GM18505 (cell line): ENCODE data around the gene LMOD1.
"Not testable (repeated sequence)": the region's sequence is repeated elsewhere in the genome, so short reads cannot be mapped to it uniquely, and the experiment has no call there.

Source experiments
- ATAC-seq: cut with Tn5 transposase; IDR thresholded peaks from one replicate; pipeline ENCODE4 v1.9.1; 2021; ENCODE audit not compliant: unreplicated experiment
- POLR2A ChIP-seq: IDR thresholded peaks from 4 replicates; pipeline ENCODE4 v1.6.1; 2011; ENCODE audit warnings: borderline replicate concordance; ENCODE audit not compliant: insufficient read depth, insufficient read length; ENCODE audit errors: extremely low read depth

The LMOD1 gene

GRCh38 chr1:201916649-201917249, 29.6 kb downstream of the LMOD1 start:
- no peak for TF ChIP-seq POLR2A
- no peak for ATAC-seq

DNA sequence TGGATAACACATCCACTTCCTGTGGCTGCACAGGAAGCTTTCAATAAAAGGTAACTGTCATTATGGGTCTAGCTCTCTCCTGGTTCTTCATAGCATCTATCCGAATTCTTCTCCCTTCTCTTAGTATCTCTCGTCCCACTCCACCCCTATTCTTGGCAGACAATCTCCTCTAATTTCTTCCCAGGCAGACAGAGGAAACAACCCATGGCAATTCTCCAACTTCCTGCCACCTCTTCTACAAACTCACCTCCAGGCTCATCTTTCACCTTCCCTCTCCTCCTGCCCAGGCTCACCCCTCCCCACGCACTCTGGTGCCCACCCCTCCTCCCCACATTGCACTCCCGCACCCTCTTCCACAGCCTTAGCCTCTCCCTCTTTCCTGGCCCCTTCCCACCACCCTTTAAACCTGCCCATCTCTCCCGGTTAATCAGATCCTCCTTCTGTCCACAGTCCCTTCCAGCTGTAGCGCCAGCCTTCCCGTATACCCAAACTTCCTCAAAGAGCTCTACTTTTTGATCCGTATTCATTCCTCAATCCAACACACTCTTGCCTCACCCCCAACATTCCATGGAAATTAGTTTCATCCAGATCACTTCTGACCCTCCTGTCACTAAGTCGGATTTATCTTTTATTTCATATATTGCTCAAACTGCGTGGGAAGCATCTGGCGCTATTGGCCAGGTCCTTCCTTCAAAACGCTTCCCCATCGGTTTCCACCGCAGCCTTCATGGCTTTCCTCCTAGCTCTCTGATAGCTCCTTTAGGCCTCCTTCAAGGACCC, 31.7 kb downstream of the LMOD1 start:
- TF ChIP-seq POLR2A: no peak
- ATAC-seq: no peak

DNA sequence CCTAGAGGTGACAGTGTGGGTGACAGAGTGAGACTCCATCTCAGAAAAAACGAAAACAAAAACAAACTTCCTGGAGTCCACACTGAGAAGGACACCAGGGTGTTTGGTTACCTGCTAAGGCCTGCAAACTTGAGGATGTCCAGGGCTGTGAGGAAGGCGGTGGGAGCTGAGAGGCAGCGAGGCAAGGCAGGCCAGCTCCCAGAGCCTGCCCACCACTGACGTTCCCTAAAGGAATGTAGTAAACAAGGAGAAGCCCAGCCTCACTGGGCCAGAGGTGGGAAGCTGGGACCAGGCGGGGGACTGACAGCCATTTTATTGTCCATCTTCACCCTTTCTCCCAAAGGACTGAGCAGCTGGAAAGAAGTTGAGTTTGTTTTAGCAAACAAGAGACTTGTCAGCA, 33.5 kb downstream of the LMOD1 start:
- ATAC-seq: no peak

GRCh38 chr1:201911826-201912571, 34.3 kb downstream of the LMOD1 start:
- ATAC-seq: no peak
- TF ChIP-seq POLR2A: no peak

More for the DNA sequence above, 33.5 kb downstream of the LMOD1 start:
- no peak for TF ChIP-seq POLR2A

GRCh38 chr1:201907621-201908020, 38.7 kb downstream of the LMOD1 start:
- ATAC-seq: no peak
- no peak for TF ChIP-seq POLR2A

DNA sequence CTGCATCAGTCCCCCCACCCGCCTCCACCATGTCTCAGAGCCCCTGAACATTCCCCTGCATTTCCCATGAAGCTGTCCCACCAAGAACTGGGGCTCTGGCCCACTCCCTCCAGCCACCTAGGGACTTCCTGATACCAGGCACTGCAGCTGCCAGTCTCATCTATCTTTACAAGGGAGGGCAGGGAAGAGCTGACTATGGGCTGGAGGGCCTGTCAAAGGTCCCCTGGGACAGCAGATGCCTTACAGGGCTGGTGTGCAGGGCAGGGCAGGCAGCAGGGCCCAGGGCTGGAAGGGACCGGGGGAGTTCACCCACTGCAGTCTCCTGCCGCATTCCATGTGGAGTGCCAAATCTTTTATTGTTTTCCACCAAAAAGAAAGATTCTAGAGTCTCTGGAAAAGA, 40.0 kb downstream of the LMOD1 start:
- no peak for TF ChIP-seq POLR2A
- ATAC-seq: no peak

GRCh38 chr1:201905234-201905890, 41.0 kb downstream of the LMOD1 start:
- no peak for TF ChIP-seq POLR2A
- ATAC-seq: no peak

GRCh38 chr1:201904579-201904978, 41.8 kb downstream of the LMOD1 start:
- TF ChIP-seq POLR2A: no peak
- no peak for ATAC-seq

GRCh38 chr1:201903135-201903534, 43.2 kb downstream of the LMOD1 start:
- ATAC-seq: no peak
- TF ChIP-seq POLR2A: no peak

- TF ChIP-seq POLR2A: no peak
- ATAC-seq: no peak
Measured at GRCh38 chr1:201902198-201902597, 44.1 kb downstream of the LMOD1 start.

DNA sequence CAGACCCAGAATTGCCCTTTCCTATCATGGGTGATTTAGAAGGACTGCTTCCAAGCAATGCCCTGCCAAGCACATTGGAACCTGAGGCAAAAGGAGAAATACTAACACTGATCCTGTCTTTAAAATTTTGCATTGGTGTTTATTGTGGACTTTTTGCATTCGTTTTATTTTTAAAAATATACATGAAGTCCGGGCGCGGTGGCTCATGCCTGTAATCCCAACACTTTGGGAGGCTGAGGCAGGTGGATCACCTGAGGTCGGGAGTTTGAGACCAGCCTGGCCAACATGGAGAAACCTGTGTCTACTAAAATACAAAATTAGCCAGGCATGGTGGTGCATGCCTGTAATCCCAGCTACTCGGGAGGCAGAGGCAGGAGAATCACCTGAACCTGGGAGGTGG, 45.3 kb downstream of the LMOD1 start:
- ATAC-seq: not testable (repeated sequence)

- no peak for TF ChIP-seq POLR2A
Measured at GRCh38 chr1:201900476-201900875, 45.9 kb downstream of the LMOD1 start.

DNA sequence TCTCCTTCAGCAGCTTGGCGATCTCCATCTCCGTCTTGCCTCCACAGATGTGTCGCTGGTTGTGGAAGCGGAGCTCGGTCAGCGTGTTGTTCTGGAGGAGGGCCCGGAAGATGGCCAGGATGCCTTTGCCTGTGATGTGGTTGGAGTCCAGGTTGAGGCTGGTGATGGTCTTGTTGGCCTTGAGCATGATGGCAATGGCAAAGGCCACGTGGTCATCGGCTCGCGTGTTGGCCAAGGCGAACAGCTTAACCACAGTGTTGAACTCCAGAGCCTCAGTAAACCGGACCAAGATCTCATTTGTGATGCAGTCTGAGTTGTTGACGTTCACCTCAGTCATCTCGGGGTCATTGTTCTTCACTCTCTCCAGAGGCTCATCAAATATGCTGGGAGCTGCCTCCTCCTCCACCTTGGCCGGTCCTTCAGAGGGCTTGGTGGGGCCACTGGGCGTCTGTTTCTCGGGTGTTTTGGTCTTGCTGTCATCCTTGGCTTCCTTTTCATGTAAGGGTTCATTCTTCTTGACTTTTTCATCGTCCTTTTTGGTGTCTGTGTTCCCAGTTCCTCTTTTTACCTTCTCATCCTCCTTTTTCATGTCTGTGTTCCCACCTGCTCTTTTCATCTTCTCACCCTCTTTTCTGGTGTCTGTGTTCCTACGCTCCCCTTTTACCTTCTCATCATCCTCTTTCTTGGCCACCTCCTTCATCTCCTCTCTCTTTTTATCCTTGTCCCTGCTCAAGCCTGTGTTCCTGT, 46.5 kb downstream of the LMOD1 start:
- TF ChIP-seq POLR2A: no peak
- no peak for ATAC-seq

More at GRCh38 chr1:201900476-201900875, 45.9 kb downstream of the LMOD1 start:
- no peak for ATAC-seq
